ENCODE measurements around the gene CEP55.

DNA sequence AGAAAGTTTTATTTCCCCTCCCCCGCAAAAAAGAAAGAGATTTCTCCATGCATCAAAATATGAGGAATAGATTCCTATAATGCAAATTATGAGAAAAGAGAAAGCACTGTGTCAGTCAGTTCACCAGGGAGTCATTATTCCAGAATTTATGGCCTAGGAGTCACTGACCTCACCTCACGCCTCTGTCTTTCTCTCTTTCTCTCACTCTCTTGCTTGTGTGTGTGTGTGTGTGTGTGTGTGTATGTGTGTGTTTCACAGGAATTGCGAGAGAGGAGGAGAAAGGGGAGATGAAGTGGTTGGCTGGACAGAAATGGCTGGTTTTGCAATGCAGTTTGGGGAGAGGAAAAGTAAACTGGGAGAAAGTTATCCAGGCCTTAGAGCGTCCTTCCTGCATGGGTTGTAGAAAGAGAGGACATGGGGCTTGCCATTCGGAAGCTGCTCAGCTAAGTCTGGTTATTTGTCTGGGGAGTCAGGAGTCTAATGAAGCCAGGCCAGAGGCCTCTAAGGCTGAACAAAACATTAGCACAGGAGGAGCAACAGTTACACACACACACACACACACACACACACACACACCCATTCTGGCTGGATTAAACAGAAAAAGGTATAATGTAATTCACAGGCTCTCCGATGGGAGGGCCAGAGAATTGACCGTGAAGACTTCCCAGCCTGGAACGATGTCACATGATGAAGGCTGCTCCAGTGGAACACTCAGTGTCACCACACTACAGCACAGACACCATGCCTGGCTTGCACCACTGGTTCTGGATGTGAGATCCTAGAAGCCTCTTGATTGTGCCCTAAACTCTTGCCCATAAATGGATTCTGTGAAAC, 57.3 kb downstream of the CEP55 start:
- no peak for TF ChIP-seq EZH2 (IDR thresholded peaks at IDR 0.05; ENCODE audit: low read length)
- TF ChIP-seq, protein P1, sequence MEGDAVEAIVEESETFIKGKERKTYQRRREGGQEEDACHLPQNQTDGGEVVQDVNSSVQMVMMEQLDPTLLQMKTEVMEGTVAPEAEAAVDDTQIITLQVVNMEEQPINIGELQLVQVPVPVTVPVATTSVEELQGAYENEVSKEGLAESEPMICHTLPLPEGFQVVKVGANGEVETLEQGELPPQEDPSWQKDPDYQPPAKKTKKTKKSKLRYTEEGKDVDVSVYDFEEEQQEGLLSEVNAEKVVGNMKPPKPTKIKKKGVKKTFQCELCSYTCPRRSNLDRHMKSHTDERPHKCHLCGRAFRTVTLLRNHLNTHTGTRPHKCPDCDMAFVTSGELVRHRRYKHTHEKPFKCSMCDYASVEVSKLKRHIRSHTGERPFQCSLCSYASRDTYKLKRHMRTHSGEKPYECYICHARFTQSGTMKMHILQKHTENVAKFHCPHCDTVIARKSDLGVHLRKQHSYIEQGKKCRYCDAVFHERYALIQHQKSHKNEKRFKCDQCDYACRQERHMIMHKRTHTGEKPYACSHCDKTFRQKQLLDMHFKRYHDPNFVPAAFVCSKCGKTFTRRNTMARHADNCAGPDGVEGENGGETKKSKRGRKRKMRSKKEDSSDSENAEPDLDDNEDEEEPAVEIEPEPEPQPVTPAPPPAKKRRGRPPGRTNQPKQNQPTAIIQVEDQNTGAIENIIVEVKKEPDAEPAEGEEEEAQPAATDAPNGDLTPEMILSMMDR (optimal IDR thresholded peaks at IDR 0.05 in 1 of 3, IDR thresholded peaks at IDR 0.05 in 1 of 3, conservative IDR thresholded peaks at IDR 0.05 in 1 of 3; ENCODE audit: extremely low read depth in 1 of 3, insufficient read depth in 2 of 3, low read length in 3 of 3): no peak

Measured in keratinocyte (primary cell).